ENCODE measurements around the gene SPACA4. TPM values are rescaled to one million over a fixed set of nuclear protein-coding genes. Genes with fewer than 3 reads are reported as not detected.
A peak's percentile ranks its signal among the peaks of the same experiment; 100 is the strongest.

SPACA4 gene
- total RNA-seq, 1 donor from 2014 or later: 0.98 TPM

- Histone ChIP-seq H3K4me3 (peak overlapping the region; percentile 80), H3K27ac (peak overlapping the region; percentile 93), H3K9me3 (no peaks in the 10 kb centered on the region), H3K27me3 (no peaks in the 10 kb centered on the region), H3K4me1 (peaks cover 43% of the 10 kb centered on the region), H3K36me3 (peaks cover 18% of the 10 kb centered on the region)
- peak; percentile 90 for DNase-seq
- intact Hi-C loops (cut with DNase I): no loop called here
- TF ChIP-seq CTCF (IDR thresholded peaks at IDR 0.05): no peak
- peak; percentile 61 for ATAC-seq
Observed at GRCh38 chr19:48635263-48635965, 28.9 kb downstream of the SPACA4 start.

GRCh38 chr19:48635966-48636858 is 29.7 kb downstream of the SPACA4 start:
- Histone ChIP-seq H3K4me1 (peaks cover 36% of the 10 kb centered on the region), H3K27ac (peak overlapping the region; percentile 93), H3K9me3 (no peaks in the 10 kb centered on the region), H3K4me3 (peak overlapping the region; percentile 80), H3K27me3 (no peaks in the 10 kb centered on the region), H3K36me3 (peaks cover 11% of the 10 kb centered on the region)
- DNase-seq (peak; percentile 85), ATAC-seq (no peak)
- intact Hi-C loops (cut with DNase I): no loop called here
- TF ChIP-seq CTCF (IDR thresholded peaks at IDR 0.05): no peak

GRCh38 chr19:48636859-48637448 is 30.4 kb downstream of the SPACA4 start, which contains the start of gene DBP:
DBP (minus strand) TSS chr19:48637379; CDS start chr19:48636994, 385 bp downstream.
- Histone ChIP-seq H3K4me3 (peak within 1 kb of the TSS; percentile 80), H3K9me3 (no peaks in the 10 kb centered on the region), H3K4me1 (peaks cover 32% of the 10 kb centered on the region), H3K27me3 (no peaks in the 10 kb centered on the region), H3K36me3 (peaks cover 10% of the 10 kb centered on the region), H3K27ac (peak within 1 kb of the TSS; percentile 93)
- peak; percentile 3 for ATAC-seq
- peak; percentile 88 for DNase-seq
- intact Hi-C loops (cut with DNase I): no loop called here
- TF ChIP-seq CTCF (IDR thresholded peaks at IDR 0.05): peak; percentile 21

GRCh38 chr19:48637449-48637947 is 31.0 kb downstream of the SPACA4 start:
- Histone ChIP-seq H3K36me3 (peaks cover 9% of the 10 kb centered on the region), H3K9me3 (no peaks in the 10 kb centered on the region), H3K4me3 (peak overlapping the region; percentile 80), H3K27me3 (no peaks in the 10 kb centered on the region), H3K4me1 (peaks cover 31% of the 10 kb centered on the region), H3K27ac (peak overlapping the region; percentile 93)
- intact Hi-C loops (cut with DNase I): no loop called here
- ATAC-seq (peak; percentile 81), DNase-seq (peak; percentile 100)
- no peak for TF ChIP-seq CTCF (IDR thresholded peaks at IDR 0.05)
